Stomach (tissue), 4 donors: ENCODE measurements around the gene PLXND1.

Source experiments
- CTCF ChIP-seq, 7 experiments: fragments of 450-650 bp in 4 of 7; fragments of 200-600 bp in 3 of 7; sonication (generic) in 3 of 7; IDR thresholded peaks; one replicate each; pipeline ENCODE4 v1.5.1; 2016 to 2019; ENCODE audit warnings: antibody characterized with exemption in 7 of 7, control low read depth in 2 of 7, mild to moderate bottlenecking in 1 of 7
- EP300 ChIP-seq: sonication (generic); formaldehyde crosslinking; IDR thresholded peaks from one replicate; pipeline ENCODE4 v1.6.1; 2017; ENCODE audit warnings: antibody characterized with exemption
- POLR2A ChIP-seq, 4 donors: fragments of 450-650 bp; IDR thresholded peaks; one replicate each; pipeline ENCODE4 v1.6.1; 2016; ENCODE audit warnings: antibody characterized with exemption in 4 of 4, control low read depth in 2 of 4, mild to moderate bottlenecking in 1 of 4, moderate library complexity in 1 of 4

- TF ChIP-seq POLR2A (IDR thresholded peaks at IDR 0.05), result no peak
- peak in 5 of 7 experiments; percentile 61 to 85 (median 63) for TF ChIP-seq CTCF (IDR thresholded peaks at IDR 0.05)
- no peak for TF ChIP-seq EP300
These were observed 43.9 kb upstream of the PLXND1 start for GRCh38 chr3:129650256-129650872.
